ENCODE results near the gene COMMD10. TPM values are rescaled to one million over a fixed set of nuclear protein-coding genes. Genes with fewer than 3 reads are reported as not detected.

Gene COMMD10
- total RNA-seq, 1 donor from 2014 or later = 51.9 TPM

GRCh38 chr5:116216246-116216645, 131.4 kb downstream of the COMMD10 start:
- no peak for DNase-seq (ENCODE audit: low spot score)

DNA sequence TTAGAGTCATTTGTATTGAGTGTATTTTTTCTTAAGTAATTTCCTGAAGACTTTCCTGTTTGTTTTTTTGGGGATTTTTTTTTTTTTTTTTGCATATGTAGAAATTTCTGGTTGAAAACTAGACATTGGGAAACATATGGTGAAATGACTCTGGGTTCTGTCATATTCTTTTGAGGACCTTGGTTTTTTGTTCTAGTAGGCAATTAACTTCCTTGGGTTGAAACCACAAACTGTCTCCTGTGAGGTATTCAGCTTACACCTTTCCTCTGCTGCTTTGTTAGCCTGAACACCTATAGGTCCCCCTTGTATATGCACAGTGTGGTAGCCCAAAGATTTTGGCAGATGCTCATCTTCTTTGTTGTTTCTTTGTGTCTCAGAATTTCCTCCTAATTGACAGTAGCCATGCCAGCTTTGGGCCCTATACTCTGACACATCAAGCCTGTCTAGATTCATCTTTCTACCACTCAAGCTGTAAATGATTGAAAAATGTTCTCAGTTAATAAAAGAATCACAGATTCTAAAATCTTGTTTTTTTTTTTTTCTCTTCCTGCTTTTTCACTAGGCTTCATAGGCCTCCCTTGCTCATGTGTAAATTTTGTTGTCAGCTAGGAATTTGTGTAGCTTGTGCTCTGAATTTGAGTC, 140.6 kb downstream of the COMMD10 start:
- DNase-seq (ENCODE audit: low spot score) = no peak

DNA sequence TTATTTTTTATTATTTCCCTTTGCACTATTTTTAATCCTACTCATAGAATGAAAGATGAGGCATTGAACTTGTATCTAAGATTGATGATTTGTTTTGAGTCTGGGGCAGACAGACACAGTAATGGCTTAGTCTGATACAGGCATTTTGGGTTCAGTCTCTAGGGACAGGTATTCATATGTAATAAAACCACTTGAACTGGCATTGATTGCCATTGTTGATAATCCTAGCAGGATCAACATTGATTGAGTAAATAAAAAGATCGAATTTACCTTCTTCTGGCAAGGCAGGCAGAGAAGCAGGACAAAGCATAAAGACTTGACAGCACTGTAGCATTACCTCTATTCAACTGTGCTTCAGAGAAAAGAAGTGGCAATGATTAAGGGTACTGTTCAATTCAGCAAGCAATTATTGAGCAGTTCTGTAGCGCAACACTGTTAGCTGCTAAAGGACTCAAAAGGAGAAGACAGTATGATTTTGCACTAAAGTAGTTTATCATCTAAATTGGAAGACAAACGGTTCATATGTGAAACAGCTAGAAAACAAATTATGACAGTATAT, 144.4 kb downstream of the COMMD10 start:
- DNase-seq (ENCODE audit: low spot score) = no peak

- no peak for DNase-seq (ENCODE audit: low spot score)
Measured at GRCh38 chr5:116231288-116231687, 146.5 kb downstream of the COMMD10 start.

- no peak for DNase-seq (ENCODE audit: low spot score)
Measured at GRCh38 chr5:116234681-116235080, 149.9 kb downstream of the COMMD10 start.

- DNase-seq (ENCODE audit: low spot score) = no peak
Measured at GRCh38 chr5:116237917-116238500, 153.2 kb downstream of the COMMD10 start.

GRCh38 chr5:116242343-116242742, 157.5 kb downstream of the COMMD10 start:
- DNase-seq (ENCODE audit: low spot score) = no peak

GRCh38 chr5:116248432-116248831, 163.6 kb downstream of the COMMD10 start:
- no peak for DNase-seq (ENCODE audit: low spot score)

DNA sequence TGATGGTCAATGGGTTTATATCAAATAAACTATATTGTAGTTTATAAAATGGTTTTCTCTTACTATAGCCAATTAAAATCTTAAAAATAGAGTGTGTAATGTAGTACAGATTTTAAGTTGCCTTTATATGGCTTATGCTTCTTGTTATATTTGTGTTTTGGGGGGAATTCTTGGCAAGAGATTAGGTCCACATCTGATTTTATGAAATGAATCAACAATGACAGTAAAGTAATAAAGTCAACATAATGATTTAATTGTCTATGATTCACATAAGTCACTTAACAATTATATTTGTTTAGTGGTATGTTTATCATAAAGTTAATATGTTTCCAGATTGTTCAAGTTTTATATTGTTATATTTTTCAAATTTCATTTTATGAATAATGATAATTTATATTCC, 164.8 kb downstream of the COMMD10 start:
- no peak for DNase-seq (ENCODE audit: low spot score)

GRCh38 chr5:116256717-116257116, 171.9 kb downstream of the COMMD10 start:
- DNase-seq (ENCODE audit: low spot score) = no peak

DNA sequence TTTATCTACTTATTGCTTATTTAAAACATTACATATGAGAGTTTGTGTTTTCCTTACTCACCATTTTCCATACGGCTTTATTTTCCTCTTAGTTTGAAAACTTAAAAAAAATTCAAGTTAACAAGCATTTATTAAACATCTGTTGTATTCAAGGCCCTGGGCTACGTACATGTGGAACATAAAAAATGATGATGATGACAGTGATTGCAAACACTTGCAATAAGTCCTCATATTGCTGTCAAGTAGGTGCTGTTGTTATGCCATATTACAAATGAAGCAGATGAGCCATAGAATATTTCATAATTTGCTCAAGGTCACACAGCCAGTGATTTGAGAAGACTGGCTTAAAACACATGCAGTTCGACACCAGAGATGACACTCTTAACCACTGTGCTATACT, 180.6 kb downstream of the COMMD10 start:
- no peak for DNase-seq (ENCODE audit: low spot score)

- no peak for DNase-seq (ENCODE audit: low spot score)
Measured at GRCh38 chr5:116271446-116272025, 186.7 kb downstream of the COMMD10 start.

DNA sequence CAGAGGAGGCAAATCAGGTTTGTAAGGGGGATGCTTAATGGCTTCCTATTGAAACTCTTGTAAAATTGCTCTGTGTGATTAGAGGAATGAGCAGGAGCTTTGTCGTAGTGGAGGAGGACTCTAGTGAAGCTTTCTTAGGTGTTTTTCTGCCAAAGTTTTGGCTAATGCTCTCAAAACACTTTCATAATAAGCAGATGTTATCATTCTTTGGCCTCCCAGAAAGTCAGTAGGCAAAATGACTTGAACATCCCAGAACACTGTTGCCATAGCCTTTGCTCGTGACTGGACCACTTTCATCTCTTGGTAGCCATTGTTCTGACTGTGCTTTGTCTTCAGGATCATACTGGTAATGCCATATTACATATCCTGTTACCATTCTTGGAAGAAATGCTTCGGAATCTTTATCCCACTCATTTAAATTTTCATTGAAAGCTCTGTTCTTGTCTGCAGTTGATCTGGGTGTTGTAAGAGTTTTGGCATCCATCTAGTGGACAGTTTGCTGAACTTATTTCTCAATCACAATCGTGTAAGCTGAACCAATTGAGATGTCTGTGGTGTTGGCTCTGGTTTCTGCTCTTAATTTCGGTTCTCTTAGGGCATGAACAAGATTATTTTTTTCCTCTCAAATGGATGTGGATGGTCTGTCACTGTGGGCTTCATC, 187.6 kb downstream of the COMMD10 start:
- no peak for DNase-seq (ENCODE audit: low spot score)

DNA sequence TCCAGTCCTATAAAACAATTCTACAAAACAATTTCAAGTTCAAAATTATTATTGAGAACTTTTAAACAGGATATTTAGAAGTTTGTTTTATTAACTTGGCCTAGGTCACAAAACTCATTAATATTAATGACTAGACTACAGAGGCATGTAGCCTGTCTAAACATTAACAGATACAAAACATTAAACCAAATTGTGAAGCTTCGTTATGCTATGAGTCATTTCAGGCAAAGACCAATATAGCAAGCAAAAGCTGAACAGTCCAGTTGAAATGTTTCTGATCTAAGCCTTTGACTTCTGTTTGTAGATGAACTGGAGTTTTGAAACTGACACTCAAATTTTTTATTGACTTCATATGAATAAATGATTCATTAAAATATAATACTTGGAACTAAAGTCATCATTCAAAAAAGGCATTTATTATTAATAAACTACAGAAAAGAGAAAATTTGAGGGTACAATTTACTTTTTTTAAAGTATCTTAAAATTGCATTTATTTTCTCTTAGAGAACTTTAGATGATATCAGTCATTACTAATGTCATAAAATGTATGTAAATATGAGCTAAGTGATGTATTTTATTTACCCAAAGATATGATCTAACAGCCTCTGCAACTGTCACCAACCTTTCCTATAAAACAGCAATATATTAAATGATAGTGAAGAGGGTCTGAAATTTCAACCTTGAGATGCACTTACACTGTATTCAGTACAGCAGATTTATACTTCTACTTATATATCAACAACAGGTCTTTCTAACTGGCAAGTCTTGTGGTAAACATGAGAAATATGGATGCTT, 188.8 kb downstream of the COMMD10 start:
- no peak for DNase-seq (ENCODE audit: low spot score)

DNA sequence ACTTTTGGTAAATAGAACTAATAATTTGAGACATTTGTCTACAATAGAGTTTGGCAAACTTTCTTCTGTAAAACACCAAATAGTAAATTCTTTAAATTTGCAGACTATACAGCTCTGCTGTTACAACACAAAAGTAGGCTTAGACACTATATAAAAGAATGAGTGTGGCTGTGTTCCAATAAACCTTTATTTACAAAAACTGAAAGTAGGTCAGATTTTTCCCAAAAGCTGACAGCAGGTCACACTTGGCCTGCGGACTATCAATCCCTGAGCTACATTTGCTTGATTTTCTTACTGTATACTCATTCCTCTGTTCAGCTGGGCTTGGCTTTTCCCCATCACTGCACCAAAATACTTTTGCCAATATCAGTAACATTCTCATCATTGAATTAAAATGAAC, 189.4 kb downstream of the COMMD10 start:
- DNase-seq (ENCODE audit: low spot score) = no peak

DNA sequence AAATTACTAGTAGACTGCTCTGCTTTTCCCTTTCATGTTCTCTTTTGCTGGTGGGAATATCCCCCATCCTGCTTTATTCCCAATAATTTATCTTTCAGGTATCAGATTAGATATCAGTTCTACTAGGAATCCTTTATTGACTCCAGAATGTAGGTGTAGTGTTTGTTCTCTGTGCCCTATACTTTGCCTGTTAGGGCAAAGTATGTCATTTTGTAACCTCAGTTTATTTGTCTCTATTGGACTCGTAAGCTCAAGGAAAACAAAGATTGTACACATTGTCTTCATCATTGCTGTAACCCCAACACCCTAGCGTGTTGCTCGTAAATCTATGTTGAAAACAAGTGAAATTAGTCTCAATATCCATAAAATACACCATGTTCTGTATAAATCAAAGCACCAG, 190.5 kb downstream of the COMMD10 start:
- DNase-seq (ENCODE audit: low spot score) = no peak

- DNase-seq (ENCODE audit: low spot score) = no peak
Measured at GRCh38 chr5:116276952-116277351, 192.1 kb downstream of the COMMD10 start.

DNA sequence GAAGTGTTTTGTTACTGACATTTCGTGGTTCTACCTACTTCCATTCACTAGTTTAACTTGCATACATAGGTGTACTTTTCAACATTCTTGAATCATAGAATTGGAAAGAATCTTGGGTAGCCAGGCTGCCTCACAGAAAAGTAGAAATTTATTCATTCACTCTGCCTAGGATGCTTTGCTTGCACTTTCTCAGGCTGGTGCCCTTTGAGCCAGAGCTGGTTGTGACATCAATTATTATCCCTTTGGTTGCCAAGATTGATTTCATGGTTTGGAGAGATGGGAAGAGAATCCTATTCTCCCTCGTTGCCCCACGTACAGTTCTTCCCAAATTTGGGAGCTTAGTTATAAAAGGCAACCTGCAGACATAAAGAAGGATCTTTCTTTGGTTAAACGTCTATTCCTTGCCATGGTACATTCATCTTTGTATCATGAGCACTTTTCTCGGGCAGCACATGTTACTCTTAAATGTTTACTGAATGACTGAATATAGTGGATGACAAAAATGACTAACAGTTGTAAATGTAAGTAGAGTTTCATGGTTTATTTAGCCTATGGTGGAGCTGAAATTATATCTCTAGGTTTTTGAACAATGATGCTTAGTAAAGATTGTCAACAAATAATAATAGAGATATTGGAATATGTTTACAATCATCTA, 195.5 kb downstream of the COMMD10 start:
- no peak for DNase-seq (ENCODE audit: low spot score)

- DNase-seq (ENCODE audit: low spot score) = no peak
Measured at GRCh38 chr5:116281309-116281708, 196.5 kb downstream of the COMMD10 start.

GRCh38 chr5:116288524-116288923, 203.7 kb downstream of the COMMD10 start:
- DNase-seq (ENCODE audit: low spot score) = no peak

GRCh38 chr5:116289276-116289675, 204.5 kb downstream of the COMMD10 start:
- DNase-seq (ENCODE audit: low spot score) = no peak

Measured in ureter (tissue), 1 donor.